Testis (tissue), 3 donors: ENCODE measurements around the gene BSCL2. TPM values are rescaled to one million over a fixed set of nuclear protein-coding genes. Genes with fewer than 3 reads are reported as not detected.

Experiments used
- DNase-seq: peaks from one replicate; pipeline ENCODE4 v3.0.0-alpha.2; 2019
- H3K27ac ChIP-seq, 2 donors: fragments of 200-600 bp; sonication (generic); one replicate each; pipeline ENCODE4 v1.5.1; 2019
- H3K27me3 ChIP-seq: fragments of 200-600 bp; sonication (generic); one replicate; pipeline ENCODE4 v1.5.1; 2019
- H3K36me3 ChIP-seq: fragments of 200-600 bp; sonication (generic); one replicate; pipeline ENCODE4 v1.5.1; 2017; ENCODE audit warnings: low read depth; ENCODE audit errors: missing control alignments
- H3K4me1 ChIP-seq: fragments of 200-600 bp; sonication (generic); one replicate; pipeline ENCODE4 v1.5.1; 2019
- H3K4me3 ChIP-seq, 2 donors: fragments of 200-600 bp; sonication (generic); one replicate each; pipeline ENCODE4 v1.5.1; 2017 to 2019
- H3K9me3 ChIP-seq: fragments of 200-600 bp; sonication (generic); one replicate; pipeline ENCODE4 v1.5.1; 2017
- POLR2A ChIP-seq: fragments of 450-650 bp; IDR thresholded peaks from one replicate; pipeline ENCODE4 v1.6.1; 2017; ENCODE audit warnings: antibody characterized with exemption, mild to moderate bottlenecking, moderate library complexity
- WGBS, 2 donors: methylation state at CpG; one replicate each; pipeline ENCODE4 v1.1.5; 2018; 5-methylcytosine and 5-hydroxymethylcytosine counted together
- intact Hi-C: fragments of 100-400 bp; cut with DNase I; formaldehyde crosslinking; loops from one replicate; pipeline ENCODE4 v1.15.1; 2023; ENCODE audit warnings: low total_unique reads
- polyA plus RNA-seq: library from polyadenylated mRNA; stranded (reverse); fragments of 350-450 nt; fragmentation: Illumina TruSeq; extraction: RNeasy Lipid Tissue Mini Kit (QIAGEN cat#74804); gene quantifications from one replicate; pipeline ENCODE4 v1.2.3, GENCODE V29; 2014; ENCODE audit warnings: low read depth, low replicate concordance; ENCODE audit not compliant: insufficient read depth
- total RNA-seq, 2 donors: library from RNA; depleted of rRNA; stranded (reverse); fragments of >200 nt; gene quantifications; one replicate each; pipeline ENCODE4 v1.2.3, GENCODE V29; 2016
- TF ChIP-seq, protein P1 (sequence below), 3 experiments: fragments of 450-650 bp in 2 of 3; fragments of 200-600 bp in 1 of 3; sonication (generic) in 1 of 3; IDR thresholded peaks; one replicate each; pipeline ENCODE4 v1.5.1; 2016 to 2019; ENCODE audit warnings: antibody characterized with exemption in 3 of 3, mild to moderate bottlenecking in 2 of 3, moderate library complexity in 1 of 3

The BSCL2 gene
- total and polyA plus RNA-seq, 3 donors from 2014 or later, result 292 to 525 (median 519) TPM

DNA sequence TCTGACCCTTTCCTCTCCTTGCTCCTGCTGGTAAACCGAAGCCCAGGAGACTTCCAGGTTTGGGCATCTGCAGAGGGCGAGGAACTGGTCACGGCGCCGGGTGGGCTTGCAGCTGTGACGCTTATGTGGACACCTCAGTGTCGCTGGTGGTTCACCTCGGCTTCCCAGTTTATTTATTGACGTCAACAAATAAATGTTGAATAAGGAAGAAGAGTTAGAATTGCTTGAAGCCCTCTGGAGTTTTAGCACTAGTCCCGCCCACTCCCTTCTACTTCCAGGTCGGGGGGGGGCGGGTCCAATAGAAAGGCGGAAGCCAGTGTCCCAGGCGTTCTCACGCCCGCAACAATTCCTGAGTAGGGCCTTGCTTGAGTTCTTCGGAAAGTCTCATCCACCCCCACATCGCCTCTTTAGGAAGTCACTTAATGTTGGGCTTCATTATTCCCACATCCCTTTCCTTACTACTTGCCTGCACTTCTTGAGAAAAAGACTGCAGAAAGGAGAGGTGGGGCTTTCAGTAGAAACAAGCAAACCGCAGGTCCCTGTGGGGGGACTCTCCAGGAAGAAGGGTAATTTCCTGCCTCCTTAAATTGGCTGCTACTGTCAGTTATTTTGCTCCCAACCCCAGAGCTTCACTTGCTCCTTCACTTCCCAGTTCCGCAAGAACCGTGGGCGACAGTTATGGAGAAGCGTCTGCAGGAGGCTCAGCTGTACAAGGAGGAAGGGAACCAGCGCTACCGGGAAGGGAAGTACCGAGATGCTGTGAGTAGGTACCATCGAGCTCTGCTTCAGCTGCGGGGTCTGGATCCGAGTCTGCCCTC is 21.2 kb upstream of the BSCL2 start, which contains the start of gene TTC9C:
Gene TTC9C (plus strand): TSS at position 316 of the 818 bp plus-strand sequence. CDS start 363 bp downstream, at position 679.
- 0% methylated on average over 29 of the region's 29 CpGs for WGBS, 2 donors
- intact Hi-C loops, result no loop called here
- TF ChIP-seq, protein P1, sequence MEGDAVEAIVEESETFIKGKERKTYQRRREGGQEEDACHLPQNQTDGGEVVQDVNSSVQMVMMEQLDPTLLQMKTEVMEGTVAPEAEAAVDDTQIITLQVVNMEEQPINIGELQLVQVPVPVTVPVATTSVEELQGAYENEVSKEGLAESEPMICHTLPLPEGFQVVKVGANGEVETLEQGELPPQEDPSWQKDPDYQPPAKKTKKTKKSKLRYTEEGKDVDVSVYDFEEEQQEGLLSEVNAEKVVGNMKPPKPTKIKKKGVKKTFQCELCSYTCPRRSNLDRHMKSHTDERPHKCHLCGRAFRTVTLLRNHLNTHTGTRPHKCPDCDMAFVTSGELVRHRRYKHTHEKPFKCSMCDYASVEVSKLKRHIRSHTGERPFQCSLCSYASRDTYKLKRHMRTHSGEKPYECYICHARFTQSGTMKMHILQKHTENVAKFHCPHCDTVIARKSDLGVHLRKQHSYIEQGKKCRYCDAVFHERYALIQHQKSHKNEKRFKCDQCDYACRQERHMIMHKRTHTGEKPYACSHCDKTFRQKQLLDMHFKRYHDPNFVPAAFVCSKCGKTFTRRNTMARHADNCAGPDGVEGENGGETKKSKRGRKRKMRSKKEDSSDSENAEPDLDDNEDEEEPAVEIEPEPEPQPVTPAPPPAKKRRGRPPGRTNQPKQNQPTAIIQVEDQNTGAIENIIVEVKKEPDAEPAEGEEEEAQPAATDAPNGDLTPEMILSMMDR (IDR thresholded peaks at IDR 0.05), result no peak
- no peak for TF ChIP-seq POLR2A
- Histone ChIP-seq H3K9me3 (no peaks in the 10 kb centered on the region), H3K36me3 (no peaks in the 10 kb centered on the region), H3K4me3 (peak within 1 kb of the TSS; percentile 90 to 93), H3K27ac (peak within 1 kb of the TSS; percentile 82 to 96), H3K27me3 (no peaks in the 10 kb centered on the region), H3K4me1 (peaks cover 26% of the 10 kb centered on the region)
- peak; percentile 94 for DNase-seq

DNA sequence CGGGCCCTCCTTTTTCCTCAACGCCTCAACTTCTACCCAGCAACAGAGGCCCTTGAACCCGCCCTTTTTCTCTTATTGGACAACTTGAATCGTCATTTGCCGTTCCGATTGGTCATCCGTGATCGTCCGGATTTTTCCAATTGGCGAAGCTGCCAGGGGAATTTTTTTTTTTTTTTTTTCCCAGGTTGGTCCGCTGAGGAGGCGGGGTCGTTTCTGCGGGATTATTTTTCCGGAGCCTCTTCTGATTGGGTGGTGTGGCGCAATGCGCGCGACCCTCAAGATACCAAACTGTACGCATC is 20.6 kb upstream of the BSCL2 start:
- Histone ChIP-seq H3K36me3 (no peaks in the 10 kb centered on the region), H3K4me1 (peaks cover 26% of the 10 kb centered on the region), H3K27me3 (no peaks in the 10 kb centered on the region), H3K4me3 (peak overlapping the region; percentile 90 to 93), H3K9me3 (no peaks in the 10 kb centered on the region), H3K27ac (peak overlapping the region; percentile 82 to 96)
- TF ChIP-seq, protein P1 (IDR thresholded peaks at IDR 0.05), result no peak
- TF ChIP-seq POLR2A, result no peak
- intact Hi-C loops, result no loop called here
- 0 to 1% methylated on average over 20 of the region's 20 CpGs for WGBS, 2 donors
- peak; percentile 92 for DNase-seq

DNA sequence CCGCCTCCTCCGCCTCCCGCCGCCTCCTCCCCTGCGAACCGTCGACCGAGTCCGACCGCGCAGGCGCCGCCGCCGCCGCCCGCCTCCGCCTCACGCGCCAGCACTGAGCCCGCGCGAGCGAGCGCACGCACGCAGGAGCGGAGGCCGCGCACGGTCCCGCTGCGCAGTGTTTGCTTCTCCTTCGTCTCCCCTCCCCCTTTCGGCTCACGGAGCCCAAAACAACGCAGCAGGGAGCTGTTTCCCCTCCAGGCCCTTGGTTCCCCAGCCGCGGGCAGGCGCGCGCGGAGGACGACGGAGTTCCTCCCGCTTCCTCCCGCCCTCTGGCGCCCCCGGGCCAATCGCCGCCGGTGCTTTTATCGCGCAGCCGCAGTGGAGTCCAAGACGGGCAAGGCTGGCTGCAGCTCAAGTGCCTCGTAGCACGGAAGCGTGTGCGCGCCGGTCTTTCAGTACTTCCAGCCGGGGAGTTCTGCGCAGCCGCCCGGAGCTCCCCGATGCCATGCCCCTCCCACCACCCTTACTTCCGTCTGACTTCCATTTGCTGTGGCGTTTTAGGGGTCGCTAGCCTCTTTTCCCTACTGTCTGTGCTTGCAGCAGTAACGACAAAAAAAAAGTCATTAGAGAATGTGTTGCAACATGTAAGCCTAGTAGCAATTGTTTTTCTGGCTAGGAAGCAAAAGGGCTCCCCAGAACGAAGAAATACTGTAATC is 20.1 kb upstream of the BSCL2 start, which contains the start of gene HNRNPUL2:
Gene HNRNPUL2 (minus strand): TSS at position 293 of the 707 bp plus-strand sequence. CDS start 301 bp downstream, outside the sequence.
- peaks cover 26% of the 10 kb centered on the region for H3K4me1 ChIP-seq
- H3K9me3 ChIP-seq, result no peaks in the 10 kb centered on the region
- DNase-seq, result peak; percentile 99
- no peaks in the 10 kb centered on the region for H3K27me3 ChIP-seq
- H3K4me3 ChIP-seq, result peak within 1 kb of the TSS; percentile 90 to 93
- no peaks in the 10 kb centered on the region for H3K36me3 ChIP-seq
- intact Hi-C loops, result no loop called here
- H3K27ac ChIP-seq, result peak within 1 kb of the TSS; percentile 82 to 96
- TF ChIP-seq POLR2A, result no peak
- TF ChIP-seq, protein P1 (IDR thresholded peaks at IDR 0.05), result peak in 1 of 3 experiments; percentile 1
- 0 to 1% methylated on average over 18 to 72 of the region's 72 CpGs for WGBS, 2 donors

DNA sequence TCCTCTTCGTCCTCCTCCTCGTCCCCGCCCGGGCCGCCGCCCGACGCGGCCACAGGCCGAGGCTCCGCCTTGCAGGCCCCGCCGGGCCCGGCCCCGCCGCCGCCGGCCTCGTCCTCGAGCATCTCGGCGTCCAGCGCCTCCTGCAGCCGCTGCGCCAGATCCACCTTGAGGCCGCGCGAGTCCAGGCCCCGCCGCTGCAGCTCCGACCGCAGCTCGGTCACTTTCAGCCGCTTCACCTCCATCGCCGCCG is 19.6 kb upstream of the BSCL2 start:
- peak overlapping the region; percentile 90 to 93 for H3K4me3 ChIP-seq
- H3K27ac ChIP-seq, result peak overlapping the region; percentile 82 to 96
- H3K36me3 ChIP-seq, result no peaks in the 10 kb centered on the region
- no peak for DNase-seq
- intact Hi-C loops, result no loop called here
- TF ChIP-seq, protein P1 (IDR thresholded peaks at IDR 0.05), result no peak
- no peak for TF ChIP-seq POLR2A
- WGBS, 2 donors, result 1% methylated on average over 37 of the region's 37 CpGs; no CpG with 5 or more reads in 1 of the 2 donors
- peaks cover 26% of the 10 kb centered on the region for H3K4me1 ChIP-seq
- H3K9me3 ChIP-seq, result no peaks in the 10 kb centered on the region
- no peaks in the 10 kb centered on the region for H3K27me3 ChIP-seq
